HG03135 (cell line): ENCODE results near the gene AMMECR1.
A peak's percentile ranks its signal among the peaks of the same experiment; 100 is the strongest.

ENCODE experiments used
- ATAC-seq: cut with Tn5 transposase; IDR thresholded peaks from one replicate; pipeline ENCODE4 v1.9.1; 2021; ENCODE audit warnings: mild to moderate bottlenecking, moderate library complexity; ENCODE audit not compliant: unreplicated experiment

AMMECR1 gene

GRCh38 chrX:110311437-110312230, 6.3 kb downstream of the AMMECR1 start:
- no peak for ATAC-seq

- peak; percentile 71 for ATAC-seq
Observed at GRCh38 chrX:110310896-110311295, 7.0 kb downstream of the AMMECR1 start.

- no peak for ATAC-seq
Observed at GRCh38 chrX:110310000-110310790, 7.7 kb downstream of the AMMECR1 start.

GRCh38 chrX:110308220-110308619, 9.7 kb downstream of the AMMECR1 start:
- ATAC-seq = no peak

GRCh38 chrX:110304884-110305283, 13.0 kb downstream of the AMMECR1 start:
- no peak for ATAC-seq

GRCh38 chrX:110304371-110304770, 13.5 kb downstream of the AMMECR1 start:
- no peak for ATAC-seq

- ATAC-seq = no peak
Observed at GRCh38 chrX:110302975-110303374, 14.9 kb downstream of the AMMECR1 start.

- ATAC-seq = no peak
Observed at GRCh38 chrX:110301194-110301593, 16.7 kb downstream of the AMMECR1 start.

GRCh38 chrX:110294087-110294486, 23.8 kb downstream of the AMMECR1 start:
- ATAC-seq = no peak

GRCh38 chrX:110293658-110294057, 24.2 kb downstream of the AMMECR1 start:
- ATAC-seq = no peak

GRCh38 chrX:110287605-110288004, 30.3 kb downstream of the AMMECR1 start:
- ATAC-seq = no peak

GRCh38 chrX:110286106-110286505, 31.8 kb downstream of the AMMECR1 start:
- ATAC-seq = no peak

- no peak for ATAC-seq
Observed at GRCh38 chrX:110284159-110284558, 33.7 kb downstream of the AMMECR1 start.

GRCh38 chrX:110282922-110283321, 35.0 kb downstream of the AMMECR1 start:
- no peak for ATAC-seq

GRCh38 chrX:110281377-110281776, 36.5 kb downstream of the AMMECR1 start:
- no peak for ATAC-seq

- no peak for ATAC-seq
Observed at GRCh38 chrX:110280954-110281353, 36.9 kb downstream of the AMMECR1 start.

- no peak for ATAC-seq
Observed at GRCh38 chrX:110277609-110278008, 40.3 kb downstream of the AMMECR1 start.

GRCh38 chrX:110276778-110277177, 41.1 kb downstream of the AMMECR1 start:
- ATAC-seq = peak; percentile 89

- no peak for ATAC-seq
Observed at GRCh38 chrX:110268886-110269285, 49.0 kb downstream of the AMMECR1 start.

- ATAC-seq = no peak
Observed at GRCh38 chrX:110268395-110268794, 49.5 kb downstream of the AMMECR1 start.

GRCh38 chrX:110267874-110268273, 50.0 kb downstream of the AMMECR1 start:
- no peak for ATAC-seq

GRCh38 chrX:110265661-110266060, 52.2 kb downstream of the AMMECR1 start:
- ATAC-seq = no peak
